HL-60/S4 treated with phorbol 12-myristate 13-acetate at 8.2 ng/mL for 4 days and 3 days (cell line): ENCODE measurements around the gene PKHD1.

Experiments used
- in situ Hi-C: fragments of 300-500 bp; cut with MboI; formaldehyde crosslinking; loops from 2 replicates; pipeline ENCODE4 v1.15.0; 2022; ENCODE audit warnings: low sequenced_read_pairs

PKHD1 gene

GRCh38 chr6:51651132-51651817 is 436.1 kb downstream of the PKHD1 start:
- in situ Hi-C loops, result no loop called here

- in situ Hi-C loops, result no loop called here
Measured at GRCh38 chr6:51648774-51649173, 438.6 kb downstream of the PKHD1 start.

GRCh38 chr6:51648236-51648635 is 439.2 kb downstream of the PKHD1 start:
- in situ Hi-C loops, result no loop called here

GRCh38 chr6:51644426-51644825 is 443.0 kb downstream of the PKHD1 start:
- in situ Hi-C loops, result no loop called here

GRCh38 chr6:51640021-51640420 is 447.4 kb downstream of the PKHD1 start:
- in situ Hi-C loops, result no loop called here

GRCh38 chr6:51633424-51633823 is 454.0 kb downstream of the PKHD1 start:
- in situ Hi-C loops, result no loop called here

GRCh38 chr6:51630011-51630410 is 457.4 kb downstream of the PKHD1 start:
- in situ Hi-C loops, result no loop called here

GRCh38 chr6:51626391-51626790 is 461.0 kb downstream of the PKHD1 start:
- in situ Hi-C loops, result no loop called here

GRCh38 chr6:51625566-51625965 is 461.8 kb downstream of the PKHD1 start:
- in situ Hi-C loops, result no loop called here

- in situ Hi-C loops, result no loop called here
Measured at GRCh38 chr6:51620971-51621370, 466.4 kb downstream of the PKHD1 start.

GRCh38 chr6:51619042-51619799 is 468.2 kb downstream of the PKHD1 start:
- in situ Hi-C loops, result no loop called here

GRCh38 chr6:51618563-51618962 is 468.9 kb downstream of the PKHD1 start:
- in situ Hi-C loops, result no loop called here

GRCh38 chr6:51617751-51618150 is 469.7 kb downstream of the PKHD1 start:
- in situ Hi-C loops, result no loop called here

GRCh38 chr6:51616243-51616642 is 471.2 kb downstream of the PKHD1 start:
- in situ Hi-C loops, result no loop called here

GRCh38 chr6:51614725-51615124 is 472.7 kb downstream of the PKHD1 start:
- in situ Hi-C loops, result no loop called here

- in situ Hi-C loops, result no loop called here
Measured at GRCh38 chr6:51613558-51613957, 473.9 kb downstream of the PKHD1 start.

- in situ Hi-C loops, result no loop called here
Measured at GRCh38 chr6:51608932-51609331, 478.5 kb downstream of the PKHD1 start.

GRCh38 chr6:51608383-51608782 is 479.0 kb downstream of the PKHD1 start:
- in situ Hi-C loops, result no loop called here

- in situ Hi-C loops, result no loop called here
Measured at GRCh38 chr6:51600514-51600913, 486.9 kb downstream of the PKHD1 start.

GRCh38 chr6:51598171-51598570 is 489.2 kb downstream of the PKHD1 start:
- in situ Hi-C loops, result no loop called here

GRCh38 chr6:51594981-51595380 is 492.4 kb downstream of the PKHD1 start:
- in situ Hi-C loops, result no loop called here

GRCh38 chr6:51585264-51585663 is 502.1 kb downstream of the PKHD1 start:
- in situ Hi-C loops, result no loop called here
